GM19455 (cell line): ENCODE measurements around the gene ZNF213.
"Not testable (repeated sequence)": the region's sequence is repeated elsewhere in the genome, so short reads cannot be mapped to it uniquely, and the experiment has no call there.

Source experiments
- ATAC-seq: cut with Tn5 transposase; IDR thresholded peaks from one replicate; pipeline ENCODE4 v1.9.1; 2021; ENCODE audit not compliant: unreplicated experiment

Gene ZNF213

GRCh38 chr16:3170440-3171180, 35.8 kb downstream of the ZNF213 start:
- ATAC-seq = no peak

- no peak for ATAC-seq
Observed at GRCh38 chr16:3171181-3171854, 36.5 kb downstream of the ZNF213 start.

GRCh38 chr16:3171855-3172593, 37.2 kb downstream of the ZNF213 start:
- ATAC-seq = no peak

GRCh38 chr16:3173892-3174617, 39.2 kb downstream of the ZNF213 start:
- no peak for ATAC-seq

DNA sequence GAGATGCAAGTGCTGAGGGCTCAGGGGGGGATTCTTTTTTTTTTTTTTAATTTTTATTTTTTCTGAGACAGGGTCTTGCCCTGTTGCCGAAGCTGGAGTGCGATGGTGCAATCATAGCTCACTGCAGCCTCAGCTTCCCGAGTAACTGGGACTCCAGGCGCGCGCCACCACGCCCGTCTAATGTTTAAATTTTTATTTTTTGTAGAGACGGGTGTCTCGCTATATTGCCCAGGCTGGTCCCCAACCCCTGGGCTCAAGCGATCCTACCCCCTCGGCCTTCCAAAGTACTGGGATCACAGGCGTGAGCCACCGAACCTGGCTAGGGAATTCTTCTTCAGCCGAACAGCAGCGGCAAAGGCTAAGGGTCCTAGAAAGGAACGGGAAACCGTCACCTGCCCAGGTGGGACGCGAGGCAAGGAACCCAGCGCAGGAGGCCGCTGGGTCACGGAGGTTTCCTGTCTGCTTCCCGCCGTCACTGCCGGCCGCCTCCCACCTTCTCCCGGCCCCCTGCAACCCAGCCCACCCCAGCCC, 39.9 kb downstream of the ZNF213 start:
- no peak for ATAC-seq

GRCh38 chr16:3175157-3176093, 40.6 kb downstream of the ZNF213 start:
- no peak for ATAC-seq

- no peak for ATAC-seq
Observed at GRCh38 chr16:3179651-3180050, 44.8 kb downstream of the ZNF213 start.

DNA sequence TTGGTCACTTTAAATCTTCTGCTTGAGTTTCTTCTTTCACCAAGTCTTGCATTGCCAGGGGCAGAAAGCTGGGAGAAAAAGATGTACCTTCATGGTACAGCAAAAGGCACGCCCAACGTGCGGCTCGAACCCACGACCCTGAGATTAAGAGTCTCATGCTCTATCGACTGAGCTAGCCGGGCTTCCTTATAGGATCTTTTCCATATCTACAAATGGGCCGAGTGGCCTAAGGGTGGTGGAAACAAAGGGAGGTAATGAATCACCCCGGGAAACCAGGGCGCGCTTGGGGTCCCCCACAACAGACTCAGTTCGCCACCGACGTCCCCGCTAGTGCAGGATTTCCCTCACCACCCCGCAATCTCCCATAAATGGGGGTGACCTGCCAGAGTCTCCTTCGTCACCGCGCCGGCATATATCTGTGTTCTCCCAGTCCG, 45.6 kb downstream of the ZNF213 start:
- no peak for ATAC-seq

GRCh38 chr16:3182293-3182607, 47.4 kb downstream of the ZNF213 start:
- not testable (repeated sequence) for ATAC-seq

DNA sequence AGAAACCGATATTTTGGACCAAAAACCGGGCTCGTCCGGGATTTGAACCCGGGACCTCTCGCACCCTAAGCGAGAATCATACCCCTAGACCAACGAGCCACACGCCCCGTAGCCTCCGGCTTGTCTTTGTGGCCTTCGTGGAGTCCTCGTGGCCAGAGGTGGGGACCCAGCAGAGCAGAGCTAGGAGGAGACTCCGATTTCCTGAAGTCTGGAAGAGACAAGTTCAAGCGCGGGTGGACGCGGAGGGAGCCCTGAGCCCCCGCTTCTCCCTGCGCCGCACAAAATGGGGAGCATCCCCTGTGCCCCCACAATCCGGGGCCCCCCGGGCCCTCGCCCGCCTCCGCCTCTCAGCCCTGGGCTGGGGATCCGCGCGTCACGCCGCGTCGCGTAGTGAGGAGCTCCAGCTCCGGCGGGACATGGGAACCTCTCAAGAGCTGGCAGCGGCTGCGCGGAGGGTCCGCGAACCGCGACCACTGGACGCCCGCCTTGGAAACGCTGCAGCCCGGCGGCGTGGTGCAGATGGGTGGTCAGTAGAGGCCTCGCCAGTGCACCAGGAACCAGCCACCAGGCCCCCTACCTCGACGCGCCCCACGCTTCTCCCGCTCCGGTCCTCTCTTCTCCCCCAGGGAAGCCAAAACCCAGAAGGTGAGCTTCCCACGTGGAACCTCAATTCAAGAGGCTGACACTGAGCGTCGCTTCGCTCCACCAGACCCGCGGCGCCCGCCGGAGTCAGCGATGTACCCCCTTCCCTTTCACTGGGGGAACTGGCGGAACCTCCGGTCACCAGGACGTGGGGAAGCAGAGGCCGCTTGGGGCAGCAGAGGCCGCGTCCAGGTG, 48.0 kb downstream of the ZNF213 start:
- no peak for ATAC-seq

DNA sequence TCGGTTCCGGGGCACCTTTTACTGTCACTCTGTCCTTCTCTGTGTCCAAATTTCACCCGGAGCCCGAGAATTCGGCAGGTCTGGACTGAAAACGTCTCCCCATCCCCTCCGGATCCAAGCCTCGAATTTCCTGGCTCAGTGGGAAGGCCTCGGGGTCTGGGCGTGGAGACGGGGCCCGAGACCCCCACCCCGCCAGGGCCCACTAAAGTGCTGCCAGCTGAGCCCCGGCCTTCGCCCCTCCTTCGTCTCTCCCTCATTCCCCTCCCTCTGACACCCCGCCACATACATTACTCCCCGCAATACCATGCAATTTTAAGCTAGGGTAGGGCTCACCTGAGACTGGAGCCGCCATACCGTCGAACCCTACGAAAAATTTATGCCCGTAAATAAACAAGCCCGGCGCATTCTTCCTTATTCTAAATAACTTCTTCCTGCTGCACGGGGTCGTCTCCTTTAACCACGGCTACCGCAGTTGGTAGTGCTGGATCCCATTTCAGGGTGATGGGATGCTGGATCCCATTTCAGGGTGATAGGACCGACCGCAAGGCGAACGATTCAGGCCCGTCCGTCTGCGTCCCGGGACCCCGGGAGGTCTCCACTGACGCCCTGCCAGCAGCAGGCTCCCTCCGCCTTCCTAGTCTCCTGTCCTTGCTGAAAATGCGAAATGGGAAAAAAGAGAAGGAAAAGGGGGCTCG, 48.8 kb downstream of the ZNF213 start:
- no peak for ATAC-seq

DNA sequence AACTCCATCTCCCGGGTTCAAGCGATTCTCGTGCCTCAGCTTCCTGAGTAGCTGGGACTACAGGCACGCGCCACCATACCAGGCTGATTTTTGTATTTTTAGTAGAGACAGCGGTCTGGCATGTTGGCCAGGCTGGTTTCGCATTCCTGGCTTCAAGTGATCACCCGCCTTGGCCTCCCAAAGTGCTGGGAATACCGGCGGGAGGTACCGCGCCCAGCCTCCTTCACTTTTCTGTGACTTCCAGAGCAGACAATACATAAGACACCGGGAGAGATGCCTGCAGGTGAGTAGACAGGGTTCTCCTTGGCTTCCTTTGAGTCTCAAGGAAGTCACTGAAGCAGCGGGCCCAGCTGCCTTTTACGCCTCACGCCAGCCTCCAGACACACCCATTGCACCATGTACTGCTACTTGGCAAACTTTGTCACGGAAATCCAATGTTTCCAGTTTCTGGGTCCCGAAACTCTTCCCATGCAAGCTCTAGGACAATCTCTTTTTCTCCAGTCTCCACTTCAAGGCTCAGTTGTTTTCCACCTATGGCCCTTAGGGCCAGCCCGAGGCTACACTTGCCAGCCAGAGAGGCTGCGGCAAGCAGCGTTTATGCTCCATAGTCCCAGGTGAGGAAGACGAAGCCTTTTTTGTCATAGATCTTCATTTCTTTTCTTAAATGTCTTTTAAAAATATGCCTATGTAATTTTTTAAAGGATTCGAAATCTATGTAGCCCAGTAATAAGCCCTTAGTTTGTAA, 52.3 kb downstream of the ZNF213 start:
- no peak for ATAC-seq

GRCh38 chr16:3187798-3188674, 53.2 kb downstream of the ZNF213 start, which contains the start of gene OR1F1:
Gene OR1F1 (plus strand): TSS chr16:3188204.
- ATAC-seq = no peak

GRCh38 chr16:3188675-3188924, 53.8 kb downstream of the ZNF213 start:
- ATAC-seq = no peak

DNA sequence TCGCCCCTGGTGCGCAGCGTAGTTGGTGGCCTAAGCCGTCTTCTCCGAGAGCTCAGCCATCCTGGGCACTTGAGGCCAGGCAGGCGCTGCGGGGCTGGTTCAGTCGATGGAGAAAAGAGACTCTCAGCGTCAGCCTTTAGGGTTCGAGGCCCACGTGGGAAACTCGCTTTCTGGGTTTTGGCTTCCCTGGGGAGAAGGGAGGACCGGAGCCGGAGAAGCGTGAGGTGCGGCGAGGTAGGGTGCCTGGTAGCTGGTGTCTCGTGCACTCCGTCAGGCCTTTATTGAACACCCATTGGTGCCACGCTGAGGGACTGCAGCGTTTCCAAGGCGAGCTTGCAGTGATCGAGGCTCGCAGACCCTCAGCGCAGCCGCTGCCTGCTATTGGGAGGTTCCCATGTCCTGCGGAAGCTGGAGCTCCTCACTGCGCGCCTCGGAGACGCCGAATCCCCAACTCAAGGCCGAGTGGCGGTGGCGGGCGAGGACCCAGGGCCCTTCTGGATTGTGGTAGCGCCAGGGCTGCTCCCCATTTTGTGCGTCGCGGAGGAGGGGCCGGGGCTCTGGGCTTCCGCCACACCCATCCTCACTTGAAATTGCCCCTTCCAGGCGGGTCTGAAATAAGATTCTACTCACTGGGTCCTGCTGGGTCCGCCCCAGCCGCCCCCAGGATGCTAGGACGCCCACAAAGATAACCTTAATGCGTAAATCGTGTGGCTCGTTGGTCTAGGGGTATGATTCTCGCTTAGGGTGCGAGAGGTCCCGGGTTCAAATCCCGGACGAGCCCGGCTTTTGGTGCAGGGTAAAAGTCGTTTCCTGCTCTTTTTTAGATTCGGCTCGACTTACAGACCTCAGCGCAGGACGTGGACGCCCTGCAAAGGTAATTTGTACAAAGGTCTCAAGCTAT, 54.3 kb downstream of the ZNF213 start:
- ATAC-seq = no peak

DNA sequence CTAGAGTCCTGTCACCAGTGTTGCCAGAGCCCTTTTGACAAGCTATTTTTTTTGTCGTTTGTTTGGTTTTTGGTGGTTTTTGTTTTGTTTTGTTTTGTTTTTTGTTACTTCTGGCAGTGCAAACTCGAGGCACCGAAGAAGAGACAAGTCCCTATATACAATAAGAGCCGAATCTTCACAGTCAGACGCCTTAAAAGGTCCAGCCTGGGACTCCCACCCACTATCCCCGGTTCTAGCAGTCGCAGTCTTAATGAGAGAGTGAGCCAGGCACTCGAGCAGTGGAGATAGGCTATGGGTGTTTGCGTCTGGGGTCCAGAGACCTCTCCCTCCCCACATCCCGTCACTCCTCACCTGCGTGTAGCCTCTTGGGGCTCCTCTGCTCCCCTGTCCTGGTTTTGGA, 55.0 kb downstream of the ZNF213 start:
- ATAC-seq = no peak
